ENCODE results near the gene CHI3L2.

GRCh38 chr1:111234258-111234657, 6.7 kb downstream of the CHI3L2 start:
- TF ChIP-seq POLR2AphosphoS5 (IDR thresholded peaks at IDR 0.05) (no peak), CTCF (IDR thresholded peaks at IDR 0.05) (no peak)
